ENCODE measurements around the gene ABCA3.

Gene ABCA3

GRCh38 chr16:2340564-2341455 lies at the start of gene ABCA3:
TSS of gene ABCA3 (minus strand) at chr16:2340728. CDS start at chr16:2326466, 14,262 bp downstream.
- TF ChIP-seq, protein P1, sequence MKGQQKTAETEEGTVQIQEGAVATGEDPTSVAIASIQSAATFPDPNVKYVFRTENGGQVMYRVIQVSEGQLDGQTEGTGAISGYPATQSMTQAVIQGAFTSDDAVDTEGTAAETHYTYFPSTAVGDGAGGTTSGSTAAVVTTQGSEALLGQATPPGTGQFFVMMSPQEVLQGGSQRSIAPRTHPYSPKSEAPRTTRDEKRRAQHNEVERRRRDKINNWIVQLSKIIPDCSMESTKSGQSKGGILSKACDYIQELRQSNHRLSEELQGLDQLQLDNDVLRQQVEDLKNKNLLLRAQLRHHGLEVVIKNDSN (IDR thresholded peaks at IDR 0.05), result peak; percentile 45; the same call in 1 of the 2 replicates
- TF ChIP-seq RAD21 (IDR thresholded peaks at IDR 0.05; ENCODE audit: low read depth) (peak; percentile 68), CEBPB (IDR thresholded peaks at IDR 0.05) (no peak), TEAD4 (IDR thresholded peaks at IDR 0.05) (no peak), YY1 (IDR thresholded peaks at IDR 0.05; ENCODE audit: low read depth) (no peak)
- TF ChIP-seq, protein P2, sequence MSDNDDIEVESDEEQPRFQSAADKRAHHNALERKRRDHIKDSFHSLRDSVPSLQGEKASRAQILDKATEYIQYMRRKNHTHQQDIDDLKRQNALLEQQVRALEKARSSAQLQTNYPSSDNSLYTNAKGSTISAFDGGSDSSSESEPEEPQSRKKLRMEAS (IDR thresholded peaks at IDR 0.05), result peak; percentile 100

GRCh38 chr16:2388875-2389433 lies 48.4 kb upstream of the ABCA3 start:
- TF ChIP-seq ZBTB7A (IDR thresholded peaks at IDR 0.05; ENCODE audit: low read depth) (no peak), REST (IDR thresholded peaks at IDR 0.05; ENCODE audit: low read depth) (no peak), EP300 (IDR thresholded peaks at IDR 0.05; ENCODE audit: borderline replicate concordance) (no peak), YY1 (IDR thresholded peaks at IDR 0.05; ENCODE audit: low read depth) (no peak), FOXM1 (IDR thresholded peaks at IDR 0.05; ENCODE audit: borderline replicate concordance, low read depth) (no peak), NFIC (IDR thresholded peaks at IDR 0.05) (no peak), TEAD4 (IDR thresholded peaks at IDR 0.05) (no peak), TAF1 (IDR thresholded peaks at IDR 0.05; ENCODE audit: low read depth) (no peak), EGR1 (IDR thresholded peaks at IDR 0.05) (no peak)
- TF ChIP-seq, protein P1 (IDR thresholded peaks at IDR 0.05), result no peak

GRCh38 chr16:2388139-2388874 lies 47.8 kb upstream of the ABCA3 start:
- no peak for TF ChIP-seq CEBPB (IDR thresholded peaks at IDR 0.05)
- TF ChIP-seq, protein P2 (IDR thresholded peaks at IDR 0.05), result no peak
- TF ChIP-seq EP300 (IDR thresholded peaks at IDR 0.05; ENCODE audit: borderline replicate concordance), result no peak
- no peak for TF ChIP-seq YY1 (IDR thresholded peaks at IDR 0.05; ENCODE audit: low read depth)
- no peak for TF ChIP-seq EGR1 (IDR thresholded peaks at IDR 0.05)
- no peak for TF ChIP-seq CREB1 (IDR thresholded peaks at IDR 0.05; ENCODE audit: low read depth)
- no peak for TF ChIP-seq TCF12 (IDR thresholded peaks at IDR 0.05; ENCODE audit: low read depth)
- no peak for TF ChIP-seq RAD21 (IDR thresholded peaks at IDR 0.05; ENCODE audit: low read depth)
- TF ChIP-seq TEAD4 (IDR thresholded peaks at IDR 0.05), result no peak
- TF ChIP-seq TAF1 (IDR thresholded peaks at IDR 0.05; ENCODE audit: low read depth), result no peak
- TF ChIP-seq, protein P1 (IDR thresholded peaks at IDR 0.05), result no peak
- no peak for TF ChIP-seq NFIC (IDR thresholded peaks at IDR 0.05)
- TF ChIP-seq REST (IDR thresholded peaks at IDR 0.05; ENCODE audit: low read depth), result no peak
- TF ChIP-seq FOXM1 (IDR thresholded peaks at IDR 0.05; ENCODE audit: borderline replicate concordance, low read depth), result no peak
- no peak for TF ChIP-seq ZBTB7A (IDR thresholded peaks at IDR 0.05; ENCODE audit: low read depth)

- no peak for TF ChIP-seq TCF12 (IDR thresholded peaks at IDR 0.05; ENCODE audit: low read depth)
- TF ChIP-seq EGR1 (IDR thresholded peaks at IDR 0.05), result no peak
- no peak for TF ChIP-seq TEAD4 (IDR thresholded peaks at IDR 0.05)
- TF ChIP-seq RAD21 (IDR thresholded peaks at IDR 0.05; ENCODE audit: low read depth), result no peak
- no peak for TF ChIP-seq NFIC (IDR thresholded peaks at IDR 0.05)
- TF ChIP-seq ZBTB7A (IDR thresholded peaks at IDR 0.05; ENCODE audit: low read depth), result no peak
- TF ChIP-seq, protein P2 (IDR thresholded peaks at IDR 0.05), result no peak
- TF ChIP-seq, protein P1 (IDR thresholded peaks at IDR 0.05), result no peak
- TF ChIP-seq CEBPB (IDR thresholded peaks at IDR 0.05), result no peak
- TF ChIP-seq YY1 (IDR thresholded peaks at IDR 0.05; ENCODE audit: low read depth), result no peak
- no peak for TF ChIP-seq REST (IDR thresholded peaks at IDR 0.05; ENCODE audit: low read depth)
- TF ChIP-seq EP300 (IDR thresholded peaks at IDR 0.05; ENCODE audit: borderline replicate concordance), result no peak
- TF ChIP-seq TAF1 (IDR thresholded peaks at IDR 0.05; ENCODE audit: low read depth), result no peak
- TF ChIP-seq CREB1 (IDR thresholded peaks at IDR 0.05; ENCODE audit: low read depth), result no peak
- no peak for TF ChIP-seq FOXM1 (IDR thresholded peaks at IDR 0.05; ENCODE audit: borderline replicate concordance, low read depth)
Observed at GRCh38 chr16:2386990-2387389, 46.5 kb upstream of the ABCA3 start.

Data from Ishikawa (cell line).